ENCODE results near the gene CLEC4G.

CLEC4G gene

GRCh38 chr19:7729211-7729610 lies 2.7 kb downstream of the CLEC4G start:
- DNase-seq, result no peak

- no peak for DNase-seq
Observed at GRCh38 chr19:7725791-7726190, 6.1 kb downstream of the CLEC4G start.

DNA sequence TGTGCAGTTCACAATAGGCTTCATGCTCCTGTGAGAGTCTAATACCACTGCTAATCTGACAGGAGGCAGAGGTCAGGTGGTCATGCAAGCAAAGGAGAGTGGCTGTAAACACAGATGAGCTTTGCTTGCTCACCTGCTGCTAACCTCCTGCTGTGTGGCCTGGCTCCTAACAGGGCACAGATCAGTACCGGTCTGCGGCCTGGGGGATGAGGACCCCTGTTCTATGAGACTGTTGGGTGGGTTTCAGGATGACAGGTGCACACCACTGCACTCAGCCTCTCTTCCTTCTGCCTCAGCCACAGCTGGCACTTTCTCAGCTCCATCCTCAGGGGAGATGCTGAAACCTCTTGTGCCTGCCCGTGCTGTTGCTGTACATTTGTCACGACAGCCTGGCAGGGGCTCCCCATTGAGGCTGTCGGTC lies 9.7 kb downstream of the CLEC4G start:
- DNase-seq, result no peak

DNA sequence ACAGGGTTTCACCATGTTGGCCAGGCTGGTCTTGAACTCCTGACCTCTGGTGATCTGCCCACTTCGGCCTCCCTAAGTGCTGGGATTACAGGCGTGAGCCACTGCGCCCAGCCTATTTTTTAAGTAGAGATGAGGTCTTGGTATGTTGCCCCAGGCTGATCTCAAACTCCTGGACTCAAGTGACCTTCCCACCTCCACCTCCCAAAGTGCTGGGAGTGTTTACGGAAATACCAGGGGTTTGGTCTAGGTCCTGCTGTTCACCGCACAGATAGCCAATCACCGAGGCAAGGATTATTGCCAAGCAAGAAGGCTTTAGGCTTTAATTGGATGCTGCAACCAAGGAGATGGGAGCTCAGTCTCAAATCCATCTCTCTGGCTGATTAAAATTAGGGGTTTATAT lies 11.6 kb downstream of the CLEC4G start:
- no peak for DNase-seq

GRCh38 chr19:7718668-7719067 lies 13.2 kb downstream of the CLEC4G start:
- no peak for DNase-seq

DNA sequence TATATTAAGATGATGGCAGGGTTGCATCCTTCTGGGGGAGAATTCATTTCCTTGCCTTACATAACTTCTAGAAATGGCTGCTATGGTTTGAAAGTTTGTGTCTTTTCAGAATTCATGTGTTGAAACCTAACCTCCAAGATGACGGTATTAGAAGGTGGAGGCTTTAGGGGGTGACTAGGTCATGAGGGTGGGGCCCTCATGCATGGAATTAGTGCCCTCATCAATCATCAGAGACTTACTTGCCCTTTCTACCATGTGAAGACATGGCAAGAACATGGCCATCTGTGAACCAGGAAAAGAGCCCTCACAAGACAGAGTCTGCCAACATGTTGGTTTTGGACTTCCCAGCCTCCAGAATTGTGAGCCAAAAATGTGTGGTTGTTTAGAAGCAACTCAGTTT lies 15.1 kb downstream of the CLEC4G start:
- no peak for DNase-seq

DNA sequence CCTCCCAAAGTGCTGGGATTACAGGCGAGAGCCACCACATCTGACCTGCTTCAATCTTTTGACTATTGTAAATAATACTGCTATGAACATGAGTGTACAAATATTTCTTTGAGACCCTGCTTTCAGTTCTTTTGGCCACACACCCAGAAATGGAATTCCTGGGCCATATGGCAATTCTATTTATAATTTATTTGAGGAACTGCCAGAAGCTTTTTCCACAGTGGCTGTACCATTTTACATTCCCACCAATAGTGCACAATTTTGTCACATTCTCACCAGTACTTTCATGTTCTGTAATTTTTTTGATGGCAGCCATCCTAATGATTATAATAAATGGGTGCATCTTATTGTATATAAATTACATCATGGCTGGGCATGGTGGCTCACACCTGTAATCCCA lies 16.2 kb downstream of the CLEC4G start:
- DNase-seq, result no peak

DNA sequence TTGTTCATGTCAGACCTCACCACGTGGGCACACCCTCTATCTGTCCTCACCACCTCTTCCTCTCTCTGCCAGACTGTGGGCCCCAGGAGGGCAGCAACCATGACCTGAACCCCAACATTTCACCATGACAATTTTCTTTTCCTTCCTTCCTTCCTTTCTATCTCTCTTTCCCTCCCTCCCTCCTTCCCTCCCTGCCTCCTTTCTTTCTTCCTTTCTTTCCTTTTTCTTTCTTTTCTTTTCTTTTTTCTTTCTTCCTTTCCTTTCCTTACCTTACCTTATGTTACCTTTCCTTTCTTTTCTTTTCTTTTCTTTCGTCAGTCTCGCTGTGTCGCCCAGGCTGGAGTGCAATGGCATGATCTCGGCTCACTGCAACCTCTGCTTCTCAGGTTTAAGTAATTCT lies 21.3 kb downstream of the CLEC4G start:
- DNase-seq, result no peak

GRCh38 chr19:7709932-7710460 lies 21.9 kb downstream of the CLEC4G start:
- no peak for DNase-seq

- peak; percentile 37 to 64 for DNase-seq
Observed at GRCh38 chr19:7706955-7707456, 24.9 kb downstream of the CLEC4G start.

- DNase-seq, result peak; percentile 47 to 50
Observed at GRCh38 chr19:7706188-7706954, 25.5 kb downstream of the CLEC4G start.

GRCh38 chr19:7705387-7706187 lies 26.3 kb downstream of the CLEC4G start:
- DNase-seq, result peak; percentile 96

DNA sequence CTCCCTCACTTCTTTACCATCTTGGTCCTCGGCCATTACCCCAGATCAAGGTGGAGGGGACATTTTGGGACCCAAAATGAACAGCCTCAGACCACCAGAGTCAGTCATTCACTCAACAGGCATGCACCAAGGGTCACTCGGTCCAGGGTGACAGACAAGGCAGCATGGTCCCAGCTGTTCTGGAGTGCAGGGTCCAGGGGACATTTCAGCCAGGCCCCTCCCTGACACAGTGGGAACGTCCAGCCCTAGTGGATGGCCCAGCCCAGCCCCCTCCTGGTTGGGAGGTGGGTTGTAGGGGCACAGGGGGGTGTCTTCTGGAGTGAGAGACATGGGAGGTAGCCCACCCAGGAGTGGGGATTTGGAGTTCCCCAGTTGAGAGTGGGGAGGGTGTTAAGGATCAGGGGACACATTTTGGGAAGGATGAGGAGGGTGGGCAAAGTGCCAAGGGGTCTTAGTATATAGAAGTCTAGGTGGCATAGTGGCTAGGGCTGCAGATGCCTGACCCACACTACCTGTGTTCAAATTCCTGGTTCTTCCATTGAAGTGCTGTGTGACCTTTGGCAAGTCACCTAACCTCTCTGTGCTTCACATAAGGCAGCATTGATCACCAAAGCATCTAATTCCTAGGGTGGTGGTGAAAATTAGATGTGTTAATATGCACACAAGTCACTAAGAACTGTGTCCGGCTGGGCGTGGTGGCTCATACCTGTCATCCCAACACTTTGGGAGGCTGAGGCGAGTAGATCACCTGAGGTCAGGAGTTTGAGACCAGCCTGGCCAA lies 27.4 kb downstream of the CLEC4G start:
- no peak for DNase-seq

- no peak for DNase-seq
Observed at GRCh38 chr19:7703332-7703731, 28.6 kb downstream of the CLEC4G start.

GRCh38 chr19:7701654-7702457 lies 30.1 kb downstream of the CLEC4G start, which contains the start of gene FCER2:
Gene FCER2 (minus strand): TSS chr19:7702131. CDS start chr19:7699760, 2,371 bp downstream.
- peak; percentile 54 to 76 for DNase-seq

DNA sequence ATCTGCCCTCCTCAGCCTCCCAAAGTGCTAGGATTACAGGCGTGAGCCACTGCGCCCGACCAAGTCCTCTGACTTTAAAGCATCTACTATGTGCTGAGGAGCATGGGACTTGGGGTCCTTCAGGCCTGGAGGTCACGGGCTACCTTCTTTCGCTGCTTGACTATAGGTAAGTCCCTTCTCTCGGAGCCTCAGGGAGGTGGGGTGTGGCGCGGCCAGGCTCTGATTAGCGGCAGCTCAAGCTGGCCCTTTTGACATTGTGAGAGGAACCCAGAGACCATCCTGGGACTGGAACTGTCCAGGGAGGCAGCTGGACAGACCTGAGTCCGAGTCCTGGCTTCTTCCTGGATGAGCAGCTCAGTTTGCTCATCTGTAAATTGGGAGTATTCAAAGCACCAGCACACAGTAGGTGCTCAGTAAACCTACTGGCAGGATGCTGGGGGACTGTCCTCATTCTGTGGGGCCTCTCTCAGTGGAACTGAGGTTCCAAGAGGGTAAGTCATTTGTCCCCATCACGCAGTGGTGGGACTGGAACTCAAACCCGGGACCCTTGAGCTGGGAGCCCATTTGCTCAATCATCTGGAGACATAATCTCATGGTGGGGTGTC lies 30.8 kb downstream of the CLEC4G start:
- DNase-seq, result no peak

DNA sequence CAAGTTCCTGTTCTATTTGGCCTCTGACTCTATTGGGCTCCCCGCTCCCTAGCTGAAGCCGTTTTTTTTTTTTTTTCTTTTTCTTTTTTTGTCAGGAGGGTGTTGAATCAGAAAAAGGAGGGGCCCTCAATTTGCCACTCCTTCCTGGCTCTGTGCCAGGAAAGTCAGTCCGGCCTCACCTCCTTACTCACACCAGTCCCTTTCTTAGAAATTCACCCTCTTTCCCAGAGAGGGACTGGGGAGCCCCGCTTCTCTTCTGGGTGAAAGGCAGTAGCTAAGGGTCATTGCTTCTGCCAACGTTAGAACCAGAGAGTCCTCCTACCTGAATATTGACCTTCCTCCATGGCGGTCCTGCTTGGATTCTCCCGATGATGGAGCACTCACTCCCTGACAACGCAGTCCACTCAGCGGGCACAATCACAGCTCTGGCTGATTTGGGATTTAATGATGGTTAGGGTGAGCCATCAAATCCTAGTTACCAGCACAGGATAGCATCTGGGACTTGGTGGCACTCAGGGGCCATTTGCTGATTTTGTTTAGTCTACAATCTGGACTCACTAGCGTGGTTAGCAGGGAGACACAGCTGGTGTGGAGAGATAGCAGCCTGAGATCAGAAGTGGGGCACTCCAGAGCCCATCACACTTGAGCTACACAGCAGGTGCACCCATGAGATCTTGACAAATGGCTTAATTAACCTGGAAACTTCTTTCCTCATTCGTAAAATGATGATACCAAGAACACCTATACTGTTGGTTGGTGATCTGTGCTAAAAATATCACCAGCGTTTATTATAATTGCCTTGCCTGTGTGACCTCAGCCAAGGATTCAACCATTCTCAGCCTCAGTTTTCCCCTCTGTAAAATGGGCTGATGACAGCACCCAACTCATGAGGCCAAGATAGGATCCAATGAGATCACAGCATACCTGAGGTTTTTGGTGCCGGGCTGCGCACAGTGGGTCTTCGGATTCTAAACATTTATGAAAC lies 32.2 kb downstream of the CLEC4G start:
- peak; percentile 47 to 63 for DNase-seq

DNA sequence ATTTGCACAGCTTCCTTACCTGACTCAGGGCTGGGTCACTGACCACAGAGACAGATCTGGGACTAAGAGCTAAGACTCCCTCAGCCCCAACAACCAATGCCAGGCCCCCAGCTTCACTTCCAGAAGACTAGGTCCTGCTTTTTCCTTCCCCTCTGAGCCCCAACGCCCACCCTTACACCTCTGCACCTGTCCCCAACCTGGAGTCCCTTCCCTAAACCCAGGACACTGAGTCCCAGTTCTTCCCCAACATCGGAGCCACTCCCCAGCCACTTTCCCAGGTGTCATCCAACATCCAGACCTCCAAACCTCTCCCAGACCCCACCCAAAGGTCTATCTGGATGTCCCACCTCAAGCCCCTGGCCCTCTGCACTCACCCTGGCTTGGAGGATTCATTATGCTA lies 32.9 kb downstream of the CLEC4G start:
- no peak for DNase-seq

- DNase-seq, result peak in 1 of 2 donors; percentile 53
Observed at GRCh38 chr19:7698583-7698982, 33.3 kb downstream of the CLEC4G start.

- no peak for DNase-seq
Observed at GRCh38 chr19:7697721-7698287, 34.1 kb downstream of the CLEC4G start.

Data from inflammatory macrophage (primary cell).